Loucy (cell line): ENCODE measurements around the gene MYH6.

Experiments
- EZH2phosphoT487 ChIP-seq: fragments of 200-600 bp; IDR thresholded peaks from 2 replicates; pipeline ENCODE4 v1.6.1; 2018; ENCODE audit warnings: antibody characterized with exemption, mild to moderate bottlenecking, moderate library complexity, borderline replicate concordance
- TF ChIP-seq, protein P1 (sequence below): fragments of 200-600 bp; sonication (generic); conservative IDR thresholded peaks from 2 replicates; pipeline ENCODE4 v1.5.1; 2014; ENCODE audit warnings: mild to moderate bottlenecking, antibody characterized with exemption, low read length

DNA sequence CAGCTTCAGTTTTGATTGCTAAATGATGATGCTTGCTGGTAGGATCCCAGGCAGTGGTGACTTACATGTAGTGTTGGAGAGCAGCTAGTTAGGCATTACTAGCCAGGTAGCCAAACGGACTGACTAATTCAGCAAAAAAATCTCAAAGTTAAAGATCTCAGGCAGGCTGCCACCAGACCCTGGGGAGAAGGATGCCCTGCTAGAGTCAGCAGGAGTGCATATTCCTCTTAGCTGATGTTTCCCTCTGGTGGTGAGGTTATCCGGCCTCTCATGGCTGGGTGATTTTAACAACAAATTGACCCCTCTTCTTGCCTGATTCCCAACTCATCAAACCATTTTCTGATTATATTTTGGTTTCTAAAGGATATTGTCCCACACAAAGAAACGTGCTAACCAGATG lies 45.9 kb downstream of the MYH6 start:
- TF ChIP-seq, protein P1, sequence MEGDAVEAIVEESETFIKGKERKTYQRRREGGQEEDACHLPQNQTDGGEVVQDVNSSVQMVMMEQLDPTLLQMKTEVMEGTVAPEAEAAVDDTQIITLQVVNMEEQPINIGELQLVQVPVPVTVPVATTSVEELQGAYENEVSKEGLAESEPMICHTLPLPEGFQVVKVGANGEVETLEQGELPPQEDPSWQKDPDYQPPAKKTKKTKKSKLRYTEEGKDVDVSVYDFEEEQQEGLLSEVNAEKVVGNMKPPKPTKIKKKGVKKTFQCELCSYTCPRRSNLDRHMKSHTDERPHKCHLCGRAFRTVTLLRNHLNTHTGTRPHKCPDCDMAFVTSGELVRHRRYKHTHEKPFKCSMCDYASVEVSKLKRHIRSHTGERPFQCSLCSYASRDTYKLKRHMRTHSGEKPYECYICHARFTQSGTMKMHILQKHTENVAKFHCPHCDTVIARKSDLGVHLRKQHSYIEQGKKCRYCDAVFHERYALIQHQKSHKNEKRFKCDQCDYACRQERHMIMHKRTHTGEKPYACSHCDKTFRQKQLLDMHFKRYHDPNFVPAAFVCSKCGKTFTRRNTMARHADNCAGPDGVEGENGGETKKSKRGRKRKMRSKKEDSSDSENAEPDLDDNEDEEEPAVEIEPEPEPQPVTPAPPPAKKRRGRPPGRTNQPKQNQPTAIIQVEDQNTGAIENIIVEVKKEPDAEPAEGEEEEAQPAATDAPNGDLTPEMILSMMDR = 0 out of 2 replicates have a peak, but pooled peaks have one; percentile 10
- TF ChIP-seq EZH2phosphoT487 = no peak
